ENCODE data around the gene TRMT11.
"Not testable (repeated sequence)": the region's sequence is repeated elsewhere in the genome, so short reads cannot be mapped to it uniquely, and the experiment has no call there.

Gene TRMT11

DNA sequence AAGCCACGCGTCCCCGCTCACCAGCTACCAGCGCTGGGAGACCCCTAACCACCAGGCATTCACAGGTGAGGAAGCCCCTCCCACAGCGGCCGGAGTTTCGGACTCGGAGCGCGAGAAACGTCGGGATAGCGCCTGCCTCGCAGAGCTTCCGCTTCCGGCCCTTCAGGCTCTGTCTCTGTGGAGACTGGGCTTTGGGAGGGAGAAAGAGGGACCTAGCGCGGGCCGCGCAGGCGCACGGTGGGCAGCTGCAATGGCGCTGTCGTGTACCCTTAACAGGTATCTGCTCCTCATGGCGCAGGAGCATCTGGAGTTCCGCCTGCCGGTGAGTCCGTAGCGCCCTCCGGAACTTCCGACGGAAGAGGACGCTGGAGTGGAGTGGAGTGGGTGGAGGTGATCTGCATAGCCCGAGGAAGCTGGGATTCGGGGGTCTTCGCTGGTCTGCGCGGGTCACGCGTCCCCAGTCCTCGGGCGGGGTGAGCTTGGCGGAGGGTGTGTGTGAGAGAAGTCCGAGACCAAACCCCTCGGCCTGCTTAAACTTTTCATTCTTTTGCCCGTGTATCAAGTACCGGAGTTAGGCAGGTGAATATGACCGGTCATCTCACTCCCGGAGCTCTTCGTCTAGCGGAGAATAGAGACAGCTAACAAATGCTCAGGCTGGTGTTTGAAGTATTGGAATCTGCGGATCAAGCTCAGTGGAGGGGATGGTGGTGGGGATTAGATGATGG, at the start of gene TRMT11:
Gene TRMT11, plus strand, starts transcription at position 240 of the 725 bp plus-strand sequence. Its CDS starts 11 bp downstream, at position 251.
- FAIRE-seq: peak; percentile 63

DNA sequence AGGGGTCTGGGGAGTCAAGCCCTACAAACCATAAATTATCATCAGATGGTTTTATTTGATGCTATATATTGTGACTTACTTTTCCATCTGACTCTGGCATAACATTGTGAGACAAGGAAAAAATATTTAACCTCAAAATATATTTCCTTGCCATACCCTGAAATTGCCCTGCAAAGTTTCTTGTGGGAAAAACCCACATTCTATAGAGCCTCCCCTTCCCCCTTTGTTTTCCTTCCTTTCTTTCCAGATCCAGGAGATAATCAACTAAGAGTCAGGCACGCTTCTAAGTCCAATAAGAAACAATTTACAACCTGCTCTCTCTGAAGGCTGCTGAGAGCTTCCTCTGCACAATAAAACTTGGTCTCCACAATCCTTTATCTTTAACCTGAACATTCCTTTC, 47.3 kb upstream of the TRMT11 start:
- FAIRE-seq: no peak

DNA sequence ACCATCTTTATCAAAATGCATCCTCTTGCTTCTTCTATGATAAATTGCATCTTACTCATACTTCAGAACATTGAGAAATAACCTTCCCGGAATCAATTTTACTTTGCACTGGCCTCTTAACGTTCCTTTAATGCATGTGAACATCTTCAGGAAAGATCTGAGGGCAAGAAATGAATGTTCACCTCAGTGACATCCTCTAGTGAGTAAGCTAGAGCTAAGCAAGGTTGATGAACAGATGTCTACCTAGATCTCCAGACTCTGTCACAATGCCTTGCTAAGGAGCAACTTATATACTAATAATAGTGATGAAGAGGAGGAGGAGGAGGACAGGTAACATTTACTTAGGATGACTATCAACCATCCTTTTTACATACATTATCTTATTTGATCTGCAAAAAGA, 46.5 kb upstream of the TRMT11 start:
- no peak for FAIRE-seq

DNA sequence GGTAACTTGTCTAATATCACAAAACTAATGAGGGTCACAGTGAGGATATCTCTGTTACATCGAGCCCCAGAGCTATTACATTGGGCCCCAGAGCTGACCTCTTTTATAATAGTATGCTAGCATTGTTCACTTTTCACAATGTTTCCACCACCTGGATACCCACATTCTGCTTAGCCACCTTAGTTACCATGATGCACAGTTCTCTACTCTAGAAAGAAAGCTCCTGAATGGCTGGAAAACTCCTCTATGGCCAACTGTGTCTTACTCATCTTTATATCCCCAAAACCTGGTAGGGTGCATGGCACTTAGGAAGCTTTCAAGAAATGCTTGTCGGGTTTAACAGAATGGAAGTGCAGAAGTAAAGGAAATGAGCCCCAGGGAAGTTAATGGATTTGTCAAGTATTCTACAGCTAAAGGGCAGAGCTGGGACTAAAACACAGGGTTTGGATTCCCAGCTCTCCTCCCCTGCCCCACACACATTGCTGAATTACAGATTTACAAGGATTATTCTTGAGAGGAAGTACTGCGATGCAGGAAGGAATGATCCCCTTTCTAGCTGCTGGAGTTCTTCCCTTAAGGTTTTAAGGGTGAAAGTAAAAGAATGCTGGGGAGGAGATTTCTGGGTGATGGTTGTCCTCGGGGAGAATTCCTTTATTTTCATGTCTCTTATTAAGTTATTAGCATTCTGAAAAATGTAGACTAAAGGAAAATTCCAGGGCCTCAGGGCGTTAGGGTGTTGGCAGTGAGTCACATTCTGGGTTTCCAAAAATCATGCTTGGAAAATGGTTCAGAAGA, 45.9 kb upstream of the TRMT11 start:
- FAIRE-seq: no peak

DNA sequence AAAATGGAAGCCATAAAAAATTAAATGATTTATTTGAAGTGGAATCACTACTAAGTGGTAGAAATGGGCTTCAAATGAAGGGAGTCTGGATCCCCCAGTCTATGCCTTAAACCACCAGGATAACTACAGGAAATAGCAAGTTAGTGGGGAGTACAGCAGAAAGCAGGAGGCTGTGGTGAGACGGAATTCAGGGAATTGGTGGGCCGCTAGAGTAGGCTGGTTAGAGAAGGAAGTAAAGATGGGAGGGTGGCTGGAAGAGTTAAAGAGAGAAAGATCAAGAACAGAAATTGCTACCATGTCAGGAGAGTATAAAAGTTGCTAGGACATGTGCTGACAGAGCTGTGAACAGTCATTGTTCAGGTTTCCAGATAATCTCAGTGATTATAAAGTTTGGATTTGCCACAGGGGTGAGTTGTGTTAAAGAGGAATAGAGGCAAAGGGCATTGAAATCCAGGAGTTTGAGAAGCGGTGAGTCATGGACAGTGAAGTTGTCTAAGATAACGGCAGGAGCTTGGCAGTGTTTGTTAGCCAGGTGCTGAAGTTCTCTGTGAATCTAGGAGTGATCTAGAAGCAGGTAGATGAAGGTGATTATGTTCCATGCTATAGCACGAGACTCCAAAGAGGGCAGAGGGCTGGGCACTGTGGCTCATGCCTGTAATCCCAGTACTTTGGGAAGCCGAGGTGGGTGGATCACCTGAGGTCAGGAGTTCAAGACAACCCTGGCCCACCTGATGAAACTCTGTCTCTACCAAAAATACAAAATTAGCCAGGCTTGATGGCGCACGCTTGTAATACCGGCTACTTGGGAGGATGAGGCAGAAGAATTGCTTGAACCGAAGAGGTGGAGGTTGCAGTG, 43.4 kb upstream of the TRMT11 start:
- no peak for FAIRE-seq

DNA sequence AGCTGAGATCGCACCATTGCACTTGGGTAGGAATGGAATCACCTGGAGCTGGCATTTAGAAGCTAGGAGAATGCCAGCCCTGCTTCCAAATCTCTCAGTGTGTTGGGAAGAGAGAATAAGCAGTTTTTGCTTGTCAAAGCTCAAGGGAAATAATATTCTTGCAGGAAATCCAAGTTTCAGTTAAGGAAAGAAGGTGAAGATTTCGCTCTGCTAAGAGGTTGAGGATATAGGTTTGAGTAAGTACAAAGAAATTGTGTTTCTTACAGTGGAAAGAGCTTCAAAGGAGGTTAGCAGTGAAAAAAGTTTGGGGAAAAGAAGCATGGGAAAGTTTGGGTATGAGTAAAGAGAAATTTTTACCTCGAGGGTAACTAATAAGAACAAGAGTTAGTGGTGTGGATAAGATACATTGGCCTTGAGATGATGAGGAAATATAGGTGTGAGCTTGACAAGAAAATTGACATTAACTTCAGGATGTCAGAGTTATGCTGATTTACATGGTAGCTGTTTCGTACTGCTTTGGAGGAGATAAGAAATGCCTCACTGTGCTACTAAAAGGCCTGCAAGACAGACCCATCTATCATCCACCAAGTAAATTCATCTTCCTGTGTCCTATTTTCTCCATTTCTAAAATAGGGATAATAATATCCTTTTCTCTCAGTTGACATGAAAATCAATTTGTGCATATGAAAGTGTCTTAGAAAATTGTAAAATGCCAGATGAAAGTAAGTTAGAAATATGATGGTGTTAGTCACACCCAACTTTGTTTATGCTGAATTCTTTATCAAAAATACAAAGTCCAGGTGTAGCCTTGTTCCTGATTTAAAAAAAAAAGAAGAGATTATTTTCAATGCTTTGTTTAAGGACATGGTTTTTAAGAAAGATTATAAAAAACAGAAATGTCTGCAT, 42.6 kb upstream of the TRMT11 start:
- no peak for FAIRE-seq

DNA sequence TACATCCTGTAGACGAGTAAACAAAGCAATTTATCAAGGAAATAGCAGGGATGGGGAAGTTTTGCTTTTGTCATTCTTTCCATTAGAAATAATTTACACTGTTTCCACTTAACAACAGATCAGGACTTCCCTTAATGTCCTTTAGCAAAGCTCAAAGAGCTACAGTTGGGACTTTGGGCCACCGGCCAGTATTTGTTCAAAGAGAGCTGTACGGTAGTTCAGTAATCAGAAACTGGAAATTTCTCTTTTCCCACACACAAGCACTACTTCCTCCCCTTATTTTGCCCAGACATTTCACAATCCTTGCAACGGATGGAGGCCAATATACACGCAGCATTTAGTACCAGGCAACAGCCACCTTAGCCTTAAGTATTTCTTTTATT, 41.9 kb upstream of the TRMT11 start:
- no peak for FAIRE-seq

DNA sequence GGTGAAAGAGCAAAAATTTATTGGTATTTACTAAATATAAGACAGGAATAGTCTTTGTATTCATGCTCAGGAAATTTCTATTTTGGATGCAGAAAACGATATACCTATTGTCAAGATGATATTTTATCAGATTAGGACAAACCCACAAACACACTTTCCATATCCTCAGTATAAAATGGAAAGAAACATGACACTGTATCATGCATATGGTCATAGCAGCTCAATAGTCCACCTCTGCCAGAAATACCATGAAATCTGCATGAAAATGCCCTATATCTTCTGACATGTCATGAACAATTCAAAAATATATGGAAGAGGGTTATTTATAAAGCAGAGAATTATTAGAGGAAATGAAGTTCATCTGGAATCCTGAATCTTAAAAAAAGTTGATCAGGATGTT, 41.4 kb upstream of the TRMT11 start:
- no peak for FAIRE-seq

DNA sequence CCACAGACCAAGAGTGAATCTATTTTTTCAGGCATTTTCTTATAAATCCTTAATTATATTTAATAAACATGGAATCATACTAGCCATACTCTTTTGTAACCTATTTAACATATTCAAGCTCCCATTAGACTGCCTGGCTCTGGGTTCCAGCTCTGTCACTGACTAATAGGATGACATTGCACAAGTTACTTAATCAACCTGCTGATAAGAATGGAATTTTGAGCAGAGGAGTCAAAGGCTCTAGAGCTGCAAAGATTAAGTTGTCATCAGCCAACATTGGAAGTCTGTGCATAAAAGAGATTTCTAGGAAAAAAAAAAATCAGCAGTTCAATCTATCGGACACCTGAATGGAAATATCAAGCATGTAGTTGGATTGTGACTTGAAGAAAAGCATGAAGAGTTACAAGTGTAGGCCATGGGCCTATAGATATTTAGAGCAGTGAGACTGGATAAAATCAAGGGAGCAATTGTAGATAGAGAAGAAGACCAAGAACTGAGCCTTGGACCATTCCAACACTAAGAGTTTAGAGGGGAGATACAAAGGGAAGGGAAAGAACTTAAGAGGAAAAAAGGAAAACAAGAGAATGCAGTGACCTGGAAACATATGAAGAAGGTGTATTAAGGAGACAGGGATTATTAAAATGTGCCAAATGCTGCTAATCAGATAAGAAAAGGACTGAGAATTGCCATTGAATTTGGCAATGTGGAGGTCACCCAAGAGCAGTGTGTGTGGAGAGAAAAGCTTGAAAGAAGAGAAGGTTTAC, 40.8 kb upstream of the TRMT11 start:
- no peak for FAIRE-seq

DNA sequence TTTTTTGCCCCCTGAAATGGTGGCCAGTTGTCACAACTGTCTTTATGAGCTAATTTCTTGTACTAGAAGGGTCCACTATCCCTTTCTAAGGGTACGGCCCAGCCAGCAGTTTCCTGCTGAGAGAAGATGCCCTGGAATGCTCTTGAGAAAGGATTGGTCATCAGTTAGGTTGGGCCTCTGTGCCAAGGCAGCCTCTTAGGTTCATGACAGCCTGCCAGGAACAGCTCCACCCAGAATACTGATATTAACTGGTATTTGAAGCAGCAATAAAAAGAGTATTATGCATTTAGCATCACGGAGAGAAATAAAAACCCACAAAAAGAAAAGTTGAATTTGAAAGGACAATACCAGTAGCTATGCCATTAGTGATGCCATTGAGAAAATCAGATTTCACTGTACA, 38.7 kb upstream of the TRMT11 start:
- no peak for FAIRE-seq

DNA sequence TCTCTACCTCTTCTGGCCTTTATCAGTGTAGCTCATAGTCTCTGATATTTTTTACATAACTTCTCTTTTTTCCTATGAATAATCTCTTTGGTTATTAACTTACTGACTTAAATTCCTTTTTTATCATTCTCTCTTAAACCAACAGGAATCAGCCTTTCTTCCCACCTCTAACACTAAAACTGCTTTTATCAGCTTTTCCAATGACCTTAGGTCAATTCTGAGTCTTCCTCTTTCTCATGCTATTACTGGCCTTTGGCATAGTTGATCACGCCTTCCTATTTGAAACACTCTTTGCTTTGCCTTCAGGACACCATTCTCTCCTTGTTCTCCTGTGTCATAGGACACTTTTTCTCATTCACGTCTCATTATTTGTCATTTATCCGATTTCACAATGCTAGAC, 37.9 kb upstream of the TRMT11 start:
- FAIRE-seq: no peak

DNA sequence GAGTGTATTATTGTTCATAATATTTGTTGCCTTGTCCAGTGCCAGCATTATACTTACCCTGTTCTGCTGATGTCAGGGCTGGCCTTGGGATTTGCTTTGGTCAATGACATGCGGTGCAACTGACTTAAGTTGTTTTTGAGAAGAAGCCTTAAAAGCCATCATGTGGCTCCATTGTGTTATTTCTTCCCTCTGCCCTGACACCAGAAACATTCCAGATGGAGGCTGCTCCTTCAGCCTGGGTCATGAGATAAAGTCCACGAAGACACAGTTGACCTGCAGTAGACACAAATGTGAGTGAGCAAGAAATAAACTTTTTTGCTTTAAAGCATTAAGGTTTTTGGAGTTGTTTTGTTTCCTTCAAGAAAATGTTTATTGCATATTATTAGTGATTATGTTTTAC, 37.3 kb upstream of the TRMT11 start:
- no peak for FAIRE-seq

DNA sequence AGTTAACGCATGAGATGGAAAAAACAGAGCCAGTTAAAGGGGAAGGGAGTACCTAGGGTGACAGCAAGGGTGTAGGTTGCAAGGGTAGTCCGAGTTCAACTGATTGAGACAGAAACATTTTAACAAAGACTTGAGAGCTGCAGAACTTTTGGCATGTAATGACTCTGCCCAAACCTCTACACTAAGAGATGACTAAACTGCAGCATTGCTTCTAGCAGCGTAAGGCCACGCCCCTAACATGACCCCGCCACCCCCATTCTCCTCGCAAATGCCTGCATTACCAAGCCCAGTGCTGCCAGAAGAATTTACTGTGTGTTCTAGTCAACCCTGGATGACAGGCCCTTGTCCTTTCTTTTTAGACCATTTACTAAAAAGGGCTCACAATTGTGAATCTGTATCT, 36.0 kb upstream of the TRMT11 start:
- FAIRE-seq: no peak

DNA sequence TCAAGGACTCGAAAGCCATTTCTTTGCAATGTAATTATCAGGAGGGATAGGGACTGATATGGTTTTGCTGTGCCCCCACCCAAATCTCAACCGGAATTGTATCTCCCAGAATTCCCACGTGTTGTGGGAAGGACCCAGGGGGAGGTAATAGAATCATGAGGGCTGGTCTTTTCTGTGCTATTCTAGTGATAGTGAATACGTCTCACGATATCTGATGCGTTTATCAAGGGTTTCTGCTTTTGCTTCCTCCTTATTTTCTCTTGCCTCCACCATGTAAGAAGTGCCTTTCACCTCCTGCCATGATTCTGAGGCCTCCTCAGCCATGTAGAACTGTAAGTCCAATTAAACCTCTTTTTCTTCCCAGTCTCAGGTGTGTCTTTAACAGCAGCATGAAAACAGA, 35.6 kb upstream of the TRMT11 start:
- not testable (repeated sequence) for FAIRE-seq

DNA sequence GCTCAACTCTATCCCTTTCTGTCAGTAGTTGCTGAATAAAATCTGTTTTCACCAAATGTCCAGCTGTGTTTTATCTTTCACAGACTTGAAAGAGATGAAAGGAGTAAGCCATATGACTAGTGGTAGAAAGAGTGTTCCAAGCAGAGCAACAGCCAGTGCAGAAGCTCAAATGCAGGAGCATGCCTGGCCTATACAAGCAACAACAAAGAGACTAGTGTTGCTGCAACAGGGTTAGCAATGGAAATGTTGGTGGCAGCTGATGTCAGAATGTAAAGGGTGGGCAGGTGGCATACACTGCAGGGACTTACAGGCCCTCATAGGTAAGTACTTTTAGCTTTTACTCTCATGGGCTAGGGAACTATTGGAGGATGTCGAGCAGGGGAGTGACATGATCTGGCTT, 35.0 kb upstream of the TRMT11 start:
- FAIRE-seq: no peak

DNA sequence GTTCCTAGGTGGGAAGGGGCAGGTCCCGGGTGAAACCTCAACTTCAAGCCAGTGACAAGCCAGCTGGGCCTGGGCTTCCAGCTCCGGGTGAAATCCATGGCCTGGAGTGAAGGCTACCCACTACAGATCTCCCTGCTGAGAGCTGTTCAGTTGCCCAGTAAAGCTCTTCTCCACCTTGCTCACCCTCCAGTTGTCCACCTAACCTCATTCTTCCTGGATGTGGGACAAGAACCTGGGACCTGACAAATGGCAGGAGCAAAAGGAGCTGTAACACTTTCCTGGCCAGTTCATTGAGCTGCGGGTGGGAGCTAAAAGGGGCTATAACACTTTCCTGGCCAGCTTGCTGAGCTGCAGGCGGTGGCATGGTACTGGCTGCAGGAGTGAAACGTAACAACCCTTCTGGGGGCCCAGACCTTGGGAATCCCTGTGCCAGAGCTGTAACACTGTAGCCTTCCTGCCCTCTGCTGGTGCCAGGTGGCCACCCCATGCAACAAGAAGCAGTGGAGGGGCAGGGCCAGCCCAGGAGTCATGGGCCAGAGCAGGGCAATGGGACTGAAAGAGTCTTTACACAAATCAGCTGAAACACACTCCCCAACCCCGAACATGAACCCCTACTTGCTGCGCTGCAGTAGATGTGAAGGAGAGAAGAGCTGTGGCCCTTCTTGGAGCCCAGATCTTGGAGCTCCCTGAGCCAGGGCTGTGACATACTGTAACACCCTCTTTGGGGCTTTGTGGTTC, 33.4 kb upstream of the TRMT11 start:
- FAIRE-seq: no peak

DNA sequence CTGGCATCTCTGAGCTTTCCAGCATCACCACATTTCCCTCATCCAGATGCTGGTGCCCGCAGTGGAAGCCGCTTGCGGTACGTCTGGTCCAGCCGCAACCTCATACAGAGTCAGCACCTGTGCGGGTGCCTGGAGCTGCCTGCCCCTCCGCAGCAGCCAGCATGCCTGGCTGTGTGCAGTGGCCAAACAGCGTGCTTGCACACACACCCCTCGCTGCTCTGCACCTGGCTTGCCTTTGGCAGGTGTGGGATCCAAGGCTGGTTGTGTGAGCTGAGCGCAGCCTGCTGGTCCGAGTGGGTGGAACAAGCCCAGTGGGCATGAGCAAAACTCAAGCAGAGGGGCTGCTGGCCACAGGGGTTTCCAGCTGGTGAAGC, 32.9 kb upstream of the TRMT11 start:
- no peak for FAIRE-seq

DNA sequence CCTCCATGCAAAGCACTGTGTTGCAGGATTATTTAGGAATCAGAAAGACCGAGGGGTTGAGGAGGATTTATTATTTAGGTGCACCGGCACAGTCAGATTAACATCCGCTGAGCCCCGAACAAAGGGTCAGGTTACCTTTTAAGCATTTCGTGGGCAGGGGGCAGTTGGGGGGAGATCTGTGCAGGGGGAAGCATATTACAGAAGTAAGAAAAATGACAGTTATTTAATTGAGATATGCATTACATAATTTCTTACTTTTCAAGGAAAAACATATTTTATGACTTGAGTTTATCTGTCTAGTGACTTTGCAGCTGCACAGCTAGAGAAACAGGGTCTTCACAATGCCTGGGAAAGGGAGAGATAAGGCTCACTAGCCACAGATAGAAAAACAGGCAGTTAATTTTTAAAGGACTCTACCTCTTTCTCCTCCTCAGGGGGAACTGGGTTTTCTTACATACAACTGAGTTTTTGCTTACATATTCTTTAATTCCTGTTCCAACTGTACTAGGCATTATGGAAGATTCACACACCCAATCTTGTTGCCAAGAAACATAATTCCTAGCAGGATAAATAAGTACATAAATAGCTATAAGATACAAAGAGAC, 31.5 kb upstream of the TRMT11 start:
- FAIRE-seq: no peak

DNA sequence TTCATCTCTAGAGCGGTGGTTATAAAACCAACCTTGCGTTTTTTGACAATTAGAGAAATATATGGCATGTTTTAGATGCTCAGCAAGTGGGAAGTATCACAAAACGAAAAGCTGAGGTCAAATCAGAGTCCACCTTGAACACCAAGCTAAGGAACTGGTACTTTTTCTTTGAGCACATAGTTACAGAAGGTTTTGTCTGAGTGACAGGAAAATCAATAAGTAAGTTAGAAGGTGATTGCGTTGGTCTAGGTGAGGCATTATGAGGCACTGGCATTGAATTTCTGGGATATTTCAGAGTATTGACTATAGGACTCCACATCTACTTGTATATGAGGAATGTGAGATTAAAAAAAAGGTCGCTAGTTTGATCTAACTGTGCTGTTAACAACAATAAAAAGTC, 30.4 kb upstream of the TRMT11 start:
- FAIRE-seq: no peak
